ENCODE results near the gene KPTN.

KPTN gene

GRCh38 chr19:47479701-47480503, 4.1 kb downstream of the KPTN start:
- no peak for TF ChIP-seq CTCF (IDR thresholded peaks at IDR 0.05; ENCODE audit: low read depth, low read length)
- TF ChIP-seq EZH2phosphoT487 (IDR thresholded peaks at IDR 0.05; ENCODE audit: low read depth): no peak
- no peak overlapping the region for H2AFZ ChIP-seq (ENCODE audit: low read depth, low read length)
- H4K20me1 ChIP-seq (ENCODE audit: insufficient read depth, low read length): no peaks in the 10 kb centered on the region
- no peak overlapping the region for H3K9ac ChIP-seq (ENCODE audit: low read length)
- no peaks in the 10 kb centered on the region for H3K9me3 ChIP-seq (ENCODE audit: insufficient read depth, low read length)
- peaks cover 5% of the 10 kb centered on the region for H3K4me1 ChIP-seq (ENCODE audit: low read length)
- H3K4me2 ChIP-seq (ENCODE audit: low read length): no peak overlapping the region
- 0 out of 2 replicates have a peak, but pooled peaks cover 1% of the 10 kb centered on the region for H3K79me2 ChIP-seq (ENCODE audit: low read length)
- no peaks in the 10 kb centered on the region for H3K36me3 ChIP-seq (replicated peaks; ENCODE audit: low read depth, low read length)
- no peaks in the 10 kb centered on the region for H3K27me3 ChIP-seq (ENCODE audit: low read depth, low read length)
- no peak overlapping the region for H3K4me3 ChIP-seq (ENCODE audit: low read length)
- H3K27ac ChIP-seq (ENCODE audit: low read length): no peak overlapping the region

- Histone ChIP-seq H3K27me3 (ENCODE audit: low read depth, low read length) (no peaks in the 10 kb centered on the region), H3K79me2 (ENCODE audit: low read length) (no peaks in the 10 kb centered on the region), H3K36me3 (replicated peaks; ENCODE audit: low read depth, low read length) (no peaks in the 10 kb centered on the region), H2AFZ (ENCODE audit: low read depth, low read length) (no peak overlapping the region), H3K9ac (ENCODE audit: low read length) (no peak overlapping the region), H3K4me3 (ENCODE audit: low read length) (no peak overlapping the region), H3K4me2 (ENCODE audit: low read length) (no peak overlapping the region), H3K27ac (ENCODE audit: low read length) (no peak overlapping the region), H3K4me1 (ENCODE audit: low read length) (no peaks in the 10 kb centered on the region), H4K20me1 (ENCODE audit: insufficient read depth, low read length) (no peaks in the 10 kb centered on the region), H3K9me3 (ENCODE audit: insufficient read depth, low read length) (no peaks in the 10 kb centered on the region)
- no peak for TF ChIP-seq EZH2phosphoT487 (IDR thresholded peaks at IDR 0.05; ENCODE audit: low read depth)
- no peak for TF ChIP-seq CTCF (IDR thresholded peaks at IDR 0.05; ENCODE audit: low read depth, low read length)
Measured at GRCh38 chr19:47476438-47476972, 7.5 kb downstream of the KPTN start.

- Histone ChIP-seq H3K4me3 (ENCODE audit: low read length) (no peak overlapping the region), H3K4me2 (ENCODE audit: low read length) (no peak overlapping the region), H3K27ac (ENCODE audit: low read length) (no peak overlapping the region), H3K79me2 (ENCODE audit: low read length) (no peaks in the 10 kb centered on the region), H3K9ac (ENCODE audit: low read length) (no peak overlapping the region), H3K4me1 (ENCODE audit: low read length) (no peaks in the 10 kb centered on the region), H4K20me1 (ENCODE audit: insufficient read depth, low read length) (no peaks in the 10 kb centered on the region), H2AFZ (ENCODE audit: low read depth, low read length) (no peak overlapping the region), H3K36me3 (replicated peaks; ENCODE audit: low read depth, low read length) (no peaks in the 10 kb centered on the region), H3K9me3 (ENCODE audit: insufficient read depth, low read length) (no peaks in the 10 kb centered on the region), H3K27me3 (ENCODE audit: low read depth, low read length) (peaks cover 9% of the 10 kb centered on the region)
- TF ChIP-seq EZH2phosphoT487 (IDR thresholded peaks at IDR 0.05; ENCODE audit: low read depth) (no peak), CTCF (IDR thresholded peaks at IDR 0.05; ENCODE audit: low read depth, low read length) (no peak)
Measured at GRCh38 chr19:47475465-47475864, 8.6 kb downstream of the KPTN start.

GRCh38 chr19:47473336-47473735, 10.7 kb downstream of the KPTN start:
- no peaks in the 10 kb centered on the region for H3K36me3 ChIP-seq (replicated peaks; ENCODE audit: low read depth, low read length)
- no peak overlapping the region for H2AFZ ChIP-seq (ENCODE audit: low read depth, low read length)
- H3K9ac ChIP-seq (ENCODE audit: low read length): no peak overlapping the region
- no peaks in the 10 kb centered on the region for H3K79me2 ChIP-seq (ENCODE audit: low read length)
- no peaks in the 10 kb centered on the region for H4K20me1 ChIP-seq (ENCODE audit: insufficient read depth, low read length)
- H3K4me3 ChIP-seq (ENCODE audit: low read length): no peak overlapping the region
- H3K27ac ChIP-seq (ENCODE audit: low read length): no peak overlapping the region
- TF ChIP-seq CTCF (IDR thresholded peaks at IDR 0.05; ENCODE audit: low read depth, low read length) (no peak), EZH2phosphoT487 (IDR thresholded peaks at IDR 0.05; ENCODE audit: low read depth) (no peak)
- no peaks in the 10 kb centered on the region for H3K4me1 ChIP-seq (ENCODE audit: low read length)
- no peaks in the 10 kb centered on the region for H3K9me3 ChIP-seq (ENCODE audit: insufficient read depth, low read length)
- peaks cover 30% of the 10 kb centered on the region for H3K27me3 ChIP-seq (ENCODE audit: low read depth, low read length)
- H3K4me2 ChIP-seq (ENCODE audit: low read length): no peak overlapping the region
